ENCODE data around the gene GEMIN7.

Gene GEMIN7, protein sequence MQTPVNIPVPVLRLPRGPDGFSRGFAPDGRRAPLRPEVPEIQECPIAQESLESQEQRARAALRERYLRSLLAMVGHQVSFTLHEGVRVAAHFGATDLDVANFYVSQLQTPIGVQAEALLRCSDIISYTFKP

DNA sequence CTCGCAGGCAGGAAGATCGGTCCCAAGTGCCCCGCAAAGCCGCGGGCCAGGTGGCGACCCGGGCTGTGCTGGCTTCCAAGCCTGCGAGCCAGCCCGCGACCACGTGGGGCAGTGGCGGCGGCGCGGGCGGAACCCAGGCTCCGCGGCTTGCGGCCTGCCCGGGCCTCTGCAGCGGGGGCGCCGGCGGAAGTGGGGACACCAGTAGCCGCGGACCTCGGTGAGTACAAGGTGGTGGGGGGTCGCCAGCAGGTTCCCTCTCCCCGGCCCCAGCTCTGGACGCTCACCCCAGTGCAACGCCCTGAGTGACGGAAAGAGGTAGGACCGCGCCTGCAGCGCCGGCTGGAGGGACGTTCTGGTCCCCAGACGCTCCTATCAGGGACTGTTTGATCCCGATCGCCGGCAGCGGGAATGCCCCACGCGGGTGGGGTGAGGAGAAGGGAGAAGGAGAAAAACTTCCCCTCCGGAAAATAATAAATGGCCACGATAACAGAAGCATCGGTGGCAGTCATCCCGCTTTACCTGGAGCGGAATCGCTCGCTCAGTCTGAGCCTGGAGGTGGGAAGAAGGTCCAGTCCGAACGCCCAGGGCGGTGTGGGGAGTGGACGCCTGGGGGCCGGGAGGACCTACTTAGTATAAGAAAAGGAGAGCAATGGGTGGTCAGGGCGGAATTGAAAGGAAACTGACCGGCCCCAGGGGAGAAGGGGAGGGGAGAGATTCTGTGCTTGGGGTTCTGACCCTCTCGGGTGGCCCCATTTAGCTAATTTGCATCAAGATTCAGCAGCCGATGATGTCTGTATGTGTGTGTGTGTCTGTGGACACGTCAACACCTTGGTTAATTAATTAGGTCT is at the start of gene GEMIN7:
Gene GEMIN7 (plus strand): TSS at position 198 of the 848 bp plus-strand sequence. CDS start 10,855 bp downstream, outside the sequence.
- no peaks in the 10 kb centered on the region for H3K9me3 ChIP-seq (ENCODE audit: low read length)
- H3K27me3 ChIP-seq (ENCODE audit: insufficient read depth, low read length), result peaks cover 4% of the 10 kb centered on the region
- H3K4me1 ChIP-seq (ENCODE audit: insufficient read depth, low read length), result peaks cover 22% of the 10 kb centered on the region
- peaks cover 8% of the 10 kb centered on the region for H3K36me3 ChIP-seq (ENCODE audit: insufficient read depth, low read length)
- H2AFZ ChIP-seq (ENCODE audit: low read depth, low read length), result peak within 1 kb of the TSS; percentile 91
- peak within 1 kb of the TSS; percentile 99 for H3K4me3 ChIP-seq (ENCODE audit: low read length)

DNA sequence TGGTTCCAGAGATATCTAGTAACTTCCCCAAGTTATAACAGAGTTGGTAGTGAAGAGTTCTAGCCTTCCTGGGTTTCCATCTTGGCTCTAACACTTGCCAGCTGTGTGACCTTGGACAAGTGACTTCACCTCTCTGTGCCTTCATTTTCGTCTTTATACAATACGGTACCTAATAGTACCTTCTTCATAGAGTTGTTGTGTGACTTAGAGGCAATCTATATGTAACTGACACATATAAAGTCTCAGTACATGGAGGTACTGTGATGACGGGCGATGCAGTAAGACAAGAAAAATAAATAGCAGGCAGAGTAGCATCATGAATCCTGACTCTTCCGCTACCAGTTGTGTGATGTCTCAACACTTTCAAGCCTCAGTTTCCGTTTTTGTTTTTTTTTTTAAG is 48.2 kb upstream of the GEMIN7 start:
- no peak overlapping the region for H3K4me3 ChIP-seq (ENCODE audit: low read length)
- peaks cover 2% of the 10 kb centered on the region for H3K36me3 ChIP-seq (ENCODE audit: insufficient read depth, low read length)
- peaks cover 4% of the 10 kb centered on the region for H3K9me3 ChIP-seq (ENCODE audit: low read length)
- no peak overlapping the region for H2AFZ ChIP-seq (ENCODE audit: low read depth, low read length)
- no peaks in the 10 kb centered on the region for H3K4me1 ChIP-seq (ENCODE audit: insufficient read depth, low read length)
- H3K27me3 ChIP-seq (ENCODE audit: insufficient read depth, low read length), result no peaks in the 10 kb centered on the region

DNA sequence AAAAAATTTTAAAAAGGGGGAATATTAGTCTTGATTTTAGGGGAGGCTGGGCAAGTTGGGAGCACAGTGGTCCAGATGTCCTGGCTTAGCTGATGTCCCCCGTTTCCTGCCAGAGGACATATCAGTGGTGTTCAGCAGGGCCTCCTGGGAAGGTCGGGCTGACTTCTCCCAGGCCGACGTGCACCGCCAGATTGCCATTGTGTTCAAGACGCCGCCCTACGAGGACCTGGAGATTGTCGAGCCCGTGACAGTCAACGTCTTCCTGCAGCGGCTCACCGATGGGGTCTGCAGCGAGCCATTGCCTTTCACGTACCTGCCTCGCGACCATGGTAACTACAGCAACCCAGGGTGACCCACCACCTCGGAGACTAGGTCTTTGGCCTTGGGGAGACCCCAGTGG is 46.6 kb upstream of the GEMIN7 start:
- no peak overlapping the region for H2AFZ ChIP-seq (ENCODE audit: low read depth, low read length)
- H3K9me3 ChIP-seq (ENCODE audit: low read length), result peaks cover 4% of the 10 kb centered on the region
- peaks cover 3% of the 10 kb centered on the region for H3K36me3 ChIP-seq (ENCODE audit: insufficient read depth, low read length)

DNA sequence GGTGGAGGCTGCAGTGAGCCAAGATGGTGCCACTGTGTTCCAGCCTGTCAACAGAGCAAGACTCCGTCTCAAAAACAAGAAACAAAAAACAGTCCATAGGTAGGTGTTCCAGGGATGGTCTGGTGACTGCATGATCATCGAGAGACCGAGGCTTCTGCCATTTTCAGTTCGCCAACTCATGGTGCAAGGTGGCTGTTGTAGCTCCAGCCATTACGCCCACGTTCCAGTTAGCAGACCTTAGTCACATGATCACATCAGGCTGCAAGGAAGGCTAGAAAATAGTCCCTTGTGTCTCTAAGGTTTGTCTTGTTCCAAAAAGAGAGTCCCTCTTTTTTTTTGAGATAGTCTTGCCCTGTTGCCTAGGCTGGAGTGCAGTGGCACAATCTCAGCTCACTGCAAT is 43.3 kb upstream of the GEMIN7 start:
- H2AFZ ChIP-seq (ENCODE audit: low read depth, low read length), result no peak overlapping the region
- peaks cover 3% of the 10 kb centered on the region for H3K9me3 ChIP-seq (ENCODE audit: low read length)
- H3K4me1 ChIP-seq (ENCODE audit: insufficient read depth, low read length), result peaks cover 11% of the 10 kb centered on the region
- no peaks in the 10 kb centered on the region for H3K27me3 ChIP-seq (ENCODE audit: insufficient read depth, low read length)
- no peak overlapping the region for H3K4me3 ChIP-seq (ENCODE audit: low read length)
- peaks cover 10% of the 10 kb centered on the region for H3K36me3 ChIP-seq (ENCODE audit: insufficient read depth, low read length)

More for the DNA sequence above, 46.6 kb upstream of the GEMIN7 start:
- Histone ChIP-seq H3K4me3 (ENCODE audit: low read length) (no peak overlapping the region), H3K27me3 (ENCODE audit: insufficient read depth, low read length) (no peaks in the 10 kb centered on the region), H3K4me1 (ENCODE audit: insufficient read depth, low read length) (no peaks in the 10 kb centered on the region)

DNA sequence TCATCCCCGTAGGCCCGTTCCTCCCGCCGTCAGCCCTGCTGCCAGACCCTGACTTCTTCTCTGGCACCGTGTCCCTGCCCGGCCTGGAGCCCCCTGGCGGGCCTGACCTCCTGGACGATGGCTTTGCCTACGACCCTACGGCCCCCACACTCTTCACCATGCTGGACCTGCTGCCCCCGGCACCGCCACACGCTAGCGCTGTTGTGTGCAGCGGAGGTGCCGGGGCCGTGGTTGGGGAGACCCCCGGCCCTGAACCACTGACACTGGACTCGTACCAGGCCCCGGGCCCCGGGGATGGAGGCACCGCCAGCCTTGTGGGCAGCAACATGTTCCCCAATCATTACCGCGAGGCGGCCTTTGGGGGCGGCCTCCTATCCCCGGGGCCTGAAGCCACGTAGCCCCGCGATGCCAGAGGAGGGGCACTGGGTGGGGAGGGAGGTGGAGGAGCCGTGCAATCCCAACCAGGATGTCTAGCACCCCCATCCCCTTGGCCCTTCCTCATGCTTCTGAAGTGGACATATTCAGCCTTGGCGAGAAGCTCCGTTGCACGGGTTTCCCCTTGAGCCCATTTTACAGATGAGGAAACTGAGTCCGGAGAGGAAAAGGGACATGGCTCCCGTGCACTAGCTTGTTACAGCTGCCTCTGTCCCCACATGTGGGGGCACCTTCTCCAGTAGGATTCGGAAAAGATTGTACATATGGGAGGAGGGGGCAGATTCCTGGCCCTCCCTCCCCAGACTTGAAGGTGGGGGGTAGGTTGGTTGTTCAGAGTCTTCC is 41.5 kb upstream of the GEMIN7 start:
- Histone ChIP-seq H3K27me3 (ENCODE audit: insufficient read depth, low read length) (no peaks in the 10 kb centered on the region), H2AFZ (ENCODE audit: low read depth, low read length) (no peak overlapping the region), H3K9me3 (ENCODE audit: low read length) (no peaks in the 10 kb centered on the region), H3K4me3 (ENCODE audit: low read length) (no peak overlapping the region), H3K4me1 (ENCODE audit: insufficient read depth, low read length) (peaks cover 11% of the 10 kb centered on the region), H3K36me3 (ENCODE audit: insufficient read depth, low read length) (peaks cover 24% of the 10 kb centered on the region)

DNA sequence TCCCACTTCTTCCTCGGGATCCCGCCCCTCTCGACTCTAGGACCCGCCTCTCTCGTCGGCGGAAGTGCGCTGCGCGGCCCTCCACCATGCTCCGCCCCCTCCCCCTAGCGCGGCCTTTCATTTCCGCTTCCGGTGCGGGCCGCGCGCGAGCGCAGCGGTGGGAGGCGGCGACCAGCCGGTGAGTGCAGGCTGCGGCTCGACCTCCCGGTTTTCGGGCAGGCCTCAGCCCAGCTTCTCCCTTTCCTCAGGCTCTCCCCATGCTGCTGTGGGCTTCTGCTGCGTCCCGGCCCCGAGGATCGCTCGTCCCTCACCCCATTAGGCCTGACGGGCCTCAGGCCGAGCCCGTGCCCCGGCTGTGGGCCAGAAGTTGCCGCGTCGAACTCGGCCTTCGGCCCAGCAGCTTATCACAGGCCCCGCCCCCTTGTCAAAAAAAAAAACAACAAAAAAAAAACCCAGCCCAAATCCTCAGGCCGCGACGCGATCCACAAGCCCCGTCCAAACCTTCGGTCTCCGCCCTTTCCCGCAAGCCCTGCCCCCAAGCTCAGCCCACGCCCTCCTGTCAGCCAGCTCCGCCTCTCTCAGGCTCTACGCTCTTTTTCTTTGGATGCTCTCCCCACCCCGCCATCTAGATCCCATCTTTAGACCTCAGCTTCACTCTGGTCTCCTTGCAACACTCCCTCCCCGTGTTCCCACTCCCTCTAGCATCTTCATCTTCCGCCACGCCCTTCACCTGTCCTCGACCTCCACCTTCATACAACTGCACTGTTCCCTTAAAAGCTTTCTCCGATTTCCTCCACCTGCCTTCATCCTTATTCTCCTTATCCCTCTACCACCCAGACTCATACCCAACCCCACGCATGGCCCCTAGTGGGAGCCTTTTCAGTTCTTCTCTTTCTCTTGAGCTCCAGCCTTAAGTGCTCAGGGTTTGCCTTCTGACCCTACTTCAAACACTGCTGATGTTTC is 39.8 kb upstream of the GEMIN7 start, which contains the start of gene CLASRP:
Gene CLASRP (plus strand): TSS at position 115 of the 963 bp plus-strand sequence. CDS start 1,168 bp downstream, outside the sequence.
- H2AFZ ChIP-seq (ENCODE audit: low read depth, low read length), result no peak within 1 kb of the TSS
- peaks cover 30% of the 10 kb centered on the region for H3K36me3 ChIP-seq (ENCODE audit: insufficient read depth, low read length)
- peaks cover 11% of the 10 kb centered on the region for H3K4me1 ChIP-seq (ENCODE audit: insufficient read depth, low read length)
- no peaks in the 10 kb centered on the region for H3K9me3 ChIP-seq (ENCODE audit: low read length)
- H3K27me3 ChIP-seq (ENCODE audit: insufficient read depth, low read length), result no peaks in the 10 kb centered on the region
- peak within 1 kb of the TSS; percentile 100 for H3K4me3 ChIP-seq (ENCODE audit: low read length)

DNA sequence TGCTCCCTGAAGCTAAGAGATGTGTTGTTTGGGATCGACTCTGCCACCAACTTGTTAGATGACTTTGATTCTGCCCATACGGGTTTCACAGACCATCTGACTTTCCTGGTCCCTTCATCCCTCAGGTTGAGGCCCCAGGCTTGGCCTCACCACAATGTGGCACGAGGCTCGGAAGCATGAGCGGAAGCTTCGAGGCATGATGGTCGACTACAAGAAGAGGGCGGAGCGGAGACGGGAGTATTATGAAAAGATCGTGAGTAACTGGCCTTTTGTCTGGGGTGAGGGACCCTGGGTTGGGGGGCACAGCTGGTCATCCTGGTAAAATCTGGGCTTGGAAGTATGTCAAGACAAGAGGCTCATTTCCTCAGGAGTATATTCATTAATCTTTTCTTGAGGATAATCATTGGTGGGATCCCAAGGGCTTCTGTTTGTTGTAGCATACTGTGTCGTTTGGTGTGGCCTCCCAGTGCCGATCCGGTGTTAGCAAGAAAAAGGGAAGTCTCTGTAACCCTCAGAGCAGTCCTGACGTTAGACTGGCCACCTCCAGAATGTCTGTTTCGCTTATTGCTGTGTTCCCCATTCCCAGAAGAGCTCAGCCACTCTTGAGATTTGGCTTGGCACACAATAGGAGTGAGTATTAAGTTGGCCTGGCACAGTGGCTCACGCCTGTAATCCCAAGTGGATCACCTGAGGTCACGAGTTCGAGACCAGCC is 38.8 kb upstream of the GEMIN7 start:
- no peak overlapping the region for H2AFZ ChIP-seq (ENCODE audit: low read depth, low read length)
- H3K36me3 ChIP-seq (ENCODE audit: insufficient read depth, low read length), result peaks cover 40% of the 10 kb centered on the region
- peaks cover 12% of the 10 kb centered on the region for H3K4me1 ChIP-seq (ENCODE audit: insufficient read depth, low read length)
- peak overlapping the region; percentile 100 for H3K4me3 ChIP-seq (ENCODE audit: low read length)
- H3K9me3 ChIP-seq (ENCODE audit: low read length), result no peaks in the 10 kb centered on the region
- no peaks in the 10 kb centered on the region for H3K27me3 ChIP-seq (ENCODE audit: insufficient read depth, low read length)

DNA sequence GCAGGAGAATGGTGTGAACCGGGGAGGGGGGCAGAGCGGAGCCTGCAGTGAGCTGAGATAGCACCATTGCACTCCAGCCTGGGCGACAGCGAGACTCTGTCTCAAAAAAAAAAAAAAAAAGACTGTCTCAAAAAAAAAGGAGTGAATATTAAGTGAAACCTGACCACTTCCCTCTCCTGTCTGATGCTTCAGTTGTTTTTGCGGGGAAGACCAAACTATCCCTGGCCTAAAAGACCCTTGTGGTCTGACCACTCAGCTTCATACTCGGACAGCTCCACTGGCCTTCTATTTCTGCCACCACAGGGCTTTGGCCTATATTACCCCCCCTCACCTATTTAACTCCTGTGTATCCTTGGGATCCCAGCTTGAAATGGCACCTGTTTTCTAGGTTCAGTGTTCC is 37.9 kb upstream of the GEMIN7 start:
- H3K4me1 ChIP-seq (ENCODE audit: insufficient read depth, low read length), result peaks cover 21% of the 10 kb centered on the region
- no peaks in the 10 kb centered on the region for H3K27me3 ChIP-seq (ENCODE audit: insufficient read depth, low read length)
- H3K9me3 ChIP-seq (ENCODE audit: low read length), result no peaks in the 10 kb centered on the region
- H3K36me3 ChIP-seq (ENCODE audit: insufficient read depth, low read length), result peaks cover 46% of the 10 kb centered on the region
- H3K4me3 ChIP-seq (ENCODE audit: low read length), result no peak overlapping the region
- H2AFZ ChIP-seq (ENCODE audit: low read depth, low read length), result no peak overlapping the region

DNA sequence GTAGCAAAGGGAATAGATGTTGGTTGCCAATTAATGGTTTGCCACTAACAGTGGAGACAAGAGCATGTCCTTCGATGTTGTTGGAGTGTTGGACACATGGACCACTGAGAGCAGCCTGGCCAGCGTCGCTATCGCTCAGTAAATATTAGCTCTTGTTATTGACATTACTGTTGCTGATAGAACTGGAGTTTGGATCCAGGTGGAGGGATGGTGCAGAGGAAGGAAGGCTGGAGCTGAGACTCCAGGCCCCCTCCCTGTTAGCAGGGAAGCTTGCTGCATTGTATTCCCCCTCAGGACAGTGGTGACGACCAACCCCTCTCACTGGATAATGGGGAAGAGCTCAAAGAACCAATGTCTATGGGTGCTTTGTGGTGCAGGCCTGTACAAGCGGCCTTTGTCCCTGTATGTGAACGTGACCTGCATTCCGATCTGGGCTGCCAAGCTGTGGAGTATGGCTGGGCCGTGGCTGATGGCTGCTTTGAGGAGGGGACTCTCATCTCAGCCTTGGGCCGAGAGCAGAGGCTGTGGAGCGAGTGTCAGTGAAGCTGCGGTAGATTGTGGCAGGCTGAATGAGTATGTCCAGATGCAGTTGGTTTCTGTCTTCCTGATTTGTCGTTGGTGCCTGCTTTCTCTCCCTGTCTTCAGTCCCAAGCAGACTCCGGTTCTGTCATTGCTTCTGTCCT is 33.2 kb upstream of the GEMIN7 start:
- H3K4me3 ChIP-seq (ENCODE audit: low read length), result no peak overlapping the region
- H3K9me3 ChIP-seq (ENCODE audit: low read length), result no peaks in the 10 kb centered on the region
- H3K27me3 ChIP-seq (ENCODE audit: insufficient read depth, low read length), result no peaks in the 10 kb centered on the region
- peaks cover 13% of the 10 kb centered on the region for H3K4me1 ChIP-seq (ENCODE audit: insufficient read depth, low read length)
- H3K36me3 ChIP-seq (ENCODE audit: insufficient read depth, low read length), result peaks cover 42% of the 10 kb centered on the region
- no peak overlapping the region for H2AFZ ChIP-seq (ENCODE audit: low read depth, low read length)

DNA sequence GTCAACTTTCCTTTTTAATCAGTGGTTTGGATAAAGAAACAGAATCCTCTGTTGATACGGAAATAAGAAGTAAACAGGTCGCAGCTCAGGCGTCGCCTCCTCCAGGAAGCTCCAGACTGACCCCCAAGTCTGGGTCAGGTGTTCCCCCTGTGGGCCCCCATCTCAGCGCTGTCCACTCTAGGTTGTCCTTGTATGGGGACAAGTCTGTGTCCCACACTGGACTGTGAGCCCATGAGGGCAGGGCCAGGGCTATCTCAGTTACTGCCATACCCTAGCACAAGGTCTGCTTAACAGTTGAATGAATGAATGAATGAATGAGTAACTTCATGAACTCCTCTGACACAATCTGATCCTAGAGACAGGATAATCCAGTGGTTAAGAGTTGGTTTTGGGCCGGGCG is 32.7 kb upstream of the GEMIN7 start:
- Histone ChIP-seq H2AFZ (ENCODE audit: low read depth, low read length) (no peak overlapping the region), H3K4me3 (ENCODE audit: low read length) (no peak overlapping the region), H3K4me1 (ENCODE audit: insufficient read depth, low read length) (peaks cover 13% of the 10 kb centered on the region), H3K36me3 (ENCODE audit: insufficient read depth, low read length) (peaks cover 37% of the 10 kb centered on the region), H3K27me3 (ENCODE audit: insufficient read depth, low read length) (no peaks in the 10 kb centered on the region), H3K9me3 (ENCODE audit: low read length) (no peaks in the 10 kb centered on the region)

DNA sequence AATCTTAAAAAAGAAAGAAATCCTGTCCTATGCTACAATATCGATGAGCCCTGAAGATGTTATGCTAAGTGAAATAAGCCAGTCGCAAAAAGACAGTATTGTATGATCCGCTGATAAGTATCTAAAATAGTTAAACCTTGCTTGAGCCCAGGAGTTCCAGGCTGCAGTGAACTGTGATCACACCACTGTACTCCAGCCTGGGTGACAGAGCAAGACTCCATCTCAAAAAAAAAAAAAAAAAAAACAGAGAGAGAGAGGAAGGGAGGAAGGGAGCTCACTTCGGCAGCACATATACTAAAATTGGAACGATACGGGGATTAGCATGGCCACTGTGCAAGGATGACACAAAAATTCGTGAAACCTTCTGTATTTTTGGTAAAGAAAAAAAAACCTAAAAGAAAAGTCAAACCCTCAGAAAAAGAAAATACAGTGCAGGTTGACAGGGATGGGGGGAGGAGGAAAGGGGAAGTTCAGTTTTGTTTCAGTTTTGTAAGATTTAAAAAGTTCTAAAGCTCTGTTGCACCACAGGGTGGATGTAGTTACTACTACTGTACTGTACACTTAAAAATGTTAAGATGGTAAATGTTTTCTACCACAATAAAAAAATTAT is 31.8 kb upstream of the GEMIN7 start:
- no peaks in the 10 kb centered on the region for H3K27me3 ChIP-seq (ENCODE audit: insufficient read depth, low read length)
- H3K9me3 ChIP-seq (ENCODE audit: low read length), result no peaks in the 10 kb centered on the region
- H3K36me3 ChIP-seq (ENCODE audit: insufficient read depth, low read length), result peaks cover 34% of the 10 kb centered on the region
- H3K4me3 ChIP-seq (ENCODE audit: low read length), result no peak overlapping the region
- no peak overlapping the region for H2AFZ ChIP-seq (ENCODE audit: low read depth, low read length)
- peaks cover 13% of the 10 kb centered on the region for H3K4me1 ChIP-seq (ENCODE audit: insufficient read depth, low read length)

All from neuron (in vitro differentiated cells).